HepG2 (cell line): ENCODE data around the gene CCL23. TPM values are rescaled to one million over a fixed set of nuclear protein-coding genes. Genes with fewer than 3 reads are reported as not detected.

Experiments
- PHF5A ChIP-seq: IDR thresholded peaks from one replicate; pipeline ENCODE4 v1.6.1; 2018; ENCODE audit warnings: low read depth, missing genetic modification reagents; ENCODE audit not compliant: unreplicated experiment
- POLR2AphosphoS5 ChIP-seq: IDR thresholded peaks from 2 replicates; pipeline ENCODE4 v1.6.1; 2012; ENCODE audit warnings: low read depth, low read length
- SMAD1 ChIP-seq: sonication (generic); formaldehyde crosslinking; IDR thresholded peaks from 2 replicates; pipeline ENCODE4 v1.4.0; 2020; ENCODE audit warnings: missing genetic modification reagents, low read depth, mild to moderate bottlenecking, borderline replicate concordance
- ZNF407 ChIP-seq: sonication (generic); formaldehyde crosslinking; IDR thresholded peaks from one replicate; pipeline ENCODE4 v1.5.1; 2020; ENCODE audit warnings: mild to moderate bottlenecking, missing genetic modification reagents; ENCODE audit errors: not compliant biosample characterization
- polyA plus RNA-seq, 8 experiments: library from polyadenylated mRNA; depleted of rRNA in 3 of 8; stranded (reverse) in 7 of 8; unstranded in 1 of 8; fragments of >200 nt; fragmentation: Illumina TruSeq in 4 of 8; extraction: Trizol in 4 of 8; gene quantifications; 2 replicates each; pipeline versions ENCODE4 v1.2.1 to v1.2.3, GENCODE V29; 2011 to 2016; ENCODE audit warnings: low read depth in 4 of 8, missing spikeins in 1 of 8, mixed read lengths in 1 of 8; ENCODE audit not compliant: insufficient read depth in 1 of 8
- total RNA-seq, 5 experiments: library from RNA; depleted of rRNA; stranded (reverse); fragments of >200 nt; fragmentation: Illumina TruSeq; extraction: Trizol; gene quantifications; 2 replicates each; pipeline ENCODE4 v1.2.3, GENCODE V29; 2016; ENCODE audit warnings: low read depth in 1 of 5
- TF ChIP-seq, protein P1 (sequence below): sonication (generic); formaldehyde crosslinking; IDR thresholded peaks from 2 replicates; pipeline ENCODE4 v1.5.0; 2020; ENCODE audit warnings: mild to moderate bottlenecking, missing genetic modification reagents, borderline replicate concordance
- TF ChIP-seq, protein P2 (sequence below): sonication (generic); formaldehyde crosslinking; IDR thresholded peaks from 2 replicates; pipeline ENCODE4 v1.5.0; 2020; ENCODE audit warnings: missing genetic modification reagents
- TF ChIP-seq, protein P3 (sequence below): sonication (generic); formaldehyde crosslinking; IDR thresholded peaks from 2 replicates; pipeline ENCODE4 v1.4.0; 2020; ENCODE audit warnings: low read depth, missing genetic modification reagents
- TF ChIP-seq, protein P4 (sequence below): IDR thresholded peaks from 2 replicates; pipeline ENCODE4 v1.6.1; 2012; ENCODE audit warnings: low read depth, low read length, improper control_type of control experiment

The CCL23 gene
- total and polyA plus RNA-seq, 2 of the 13 experiments (the other 11 are each of a cell fraction or from before 2014, with no cell fraction given), result not detected

GRCh38 chr17:36000732-36001109 lies 17.1 kb downstream of the CCL23 start (continued):
- TF ChIP-seq, protein P1, sequence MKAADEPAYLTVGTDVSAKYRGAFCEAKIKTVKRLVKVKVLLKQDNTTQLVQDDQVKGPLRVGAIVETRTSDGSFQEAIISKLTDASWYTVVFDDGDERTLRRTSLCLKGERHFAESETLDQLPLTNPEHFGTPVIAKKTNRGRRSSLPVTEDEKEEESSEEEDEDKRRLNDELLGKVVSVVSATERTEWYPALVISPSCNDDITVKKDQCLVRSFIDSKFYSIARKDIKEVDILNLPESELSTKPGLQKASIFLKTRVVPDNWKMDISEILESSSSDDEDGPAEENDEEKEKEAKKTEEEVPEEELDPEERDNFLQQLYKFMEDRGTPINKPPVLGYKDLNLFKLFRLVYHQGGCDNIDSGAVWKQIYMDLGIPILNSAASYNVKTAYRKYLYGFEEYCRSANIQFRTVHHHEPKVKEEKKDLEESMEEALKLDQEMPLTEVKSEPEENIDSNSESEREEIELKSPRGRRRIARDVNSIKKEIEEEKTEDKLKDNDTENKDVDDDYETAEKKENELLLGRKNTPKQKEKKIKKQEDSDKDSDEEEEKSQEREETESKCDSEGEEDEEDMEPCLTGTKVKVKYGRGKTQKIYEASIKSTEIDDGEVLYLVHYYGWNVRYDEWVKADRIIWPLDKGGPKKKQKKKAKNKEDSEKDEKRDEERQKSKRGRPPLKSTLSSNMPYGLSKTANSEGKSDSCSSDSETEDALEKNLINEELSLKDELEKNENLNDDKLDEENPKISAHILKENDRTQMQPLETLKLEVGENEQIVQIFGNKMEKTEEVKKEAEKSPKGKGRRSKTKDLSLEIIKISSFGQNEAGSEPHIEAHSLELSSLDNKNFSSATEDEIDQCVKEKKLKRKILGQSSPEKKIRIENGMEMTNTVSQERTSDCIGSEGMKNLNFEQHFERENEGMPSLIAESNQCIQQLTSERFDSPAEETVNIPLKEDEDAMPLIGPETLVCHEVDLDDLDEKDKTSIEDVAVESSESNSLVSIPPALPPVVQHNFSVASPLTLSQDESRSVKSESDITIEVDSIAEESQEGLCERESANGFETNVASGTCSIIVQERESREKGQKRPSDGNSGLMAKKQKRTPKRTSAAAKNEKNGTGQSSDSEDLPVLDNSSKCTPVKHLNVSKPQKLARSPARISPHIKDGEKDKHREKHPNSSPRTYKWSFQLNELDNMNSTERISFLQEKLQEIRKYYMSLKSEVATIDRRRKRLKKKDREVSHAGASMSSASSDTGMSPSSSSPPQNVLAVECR, result peak; percentile 34; the same call in 1 of the 2 replicates
- TF ChIP-seq, protein P2, sequence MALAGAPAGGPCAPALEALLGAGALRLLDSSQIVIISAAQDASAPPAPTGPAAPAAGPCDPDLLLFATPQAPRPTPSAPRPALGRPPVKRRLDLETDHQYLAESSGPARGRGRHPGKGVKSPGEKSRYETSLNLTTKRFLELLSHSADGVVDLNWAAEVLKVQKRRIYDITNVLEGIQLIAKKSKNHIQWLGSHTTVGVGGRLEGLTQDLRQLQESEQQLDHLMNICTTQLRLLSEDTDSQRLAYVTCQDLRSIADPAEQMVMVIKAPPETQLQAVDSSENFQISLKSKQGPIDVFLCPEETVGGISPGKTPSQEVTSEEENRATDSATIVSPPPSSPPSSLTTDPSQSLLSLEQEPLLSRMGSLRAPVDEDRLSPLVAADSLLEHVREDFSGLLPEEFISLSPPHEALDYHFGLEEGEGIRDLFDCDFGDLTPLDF (CRISPR knock-in tag), result no peak
- TF ChIP-seq, protein P3, sequence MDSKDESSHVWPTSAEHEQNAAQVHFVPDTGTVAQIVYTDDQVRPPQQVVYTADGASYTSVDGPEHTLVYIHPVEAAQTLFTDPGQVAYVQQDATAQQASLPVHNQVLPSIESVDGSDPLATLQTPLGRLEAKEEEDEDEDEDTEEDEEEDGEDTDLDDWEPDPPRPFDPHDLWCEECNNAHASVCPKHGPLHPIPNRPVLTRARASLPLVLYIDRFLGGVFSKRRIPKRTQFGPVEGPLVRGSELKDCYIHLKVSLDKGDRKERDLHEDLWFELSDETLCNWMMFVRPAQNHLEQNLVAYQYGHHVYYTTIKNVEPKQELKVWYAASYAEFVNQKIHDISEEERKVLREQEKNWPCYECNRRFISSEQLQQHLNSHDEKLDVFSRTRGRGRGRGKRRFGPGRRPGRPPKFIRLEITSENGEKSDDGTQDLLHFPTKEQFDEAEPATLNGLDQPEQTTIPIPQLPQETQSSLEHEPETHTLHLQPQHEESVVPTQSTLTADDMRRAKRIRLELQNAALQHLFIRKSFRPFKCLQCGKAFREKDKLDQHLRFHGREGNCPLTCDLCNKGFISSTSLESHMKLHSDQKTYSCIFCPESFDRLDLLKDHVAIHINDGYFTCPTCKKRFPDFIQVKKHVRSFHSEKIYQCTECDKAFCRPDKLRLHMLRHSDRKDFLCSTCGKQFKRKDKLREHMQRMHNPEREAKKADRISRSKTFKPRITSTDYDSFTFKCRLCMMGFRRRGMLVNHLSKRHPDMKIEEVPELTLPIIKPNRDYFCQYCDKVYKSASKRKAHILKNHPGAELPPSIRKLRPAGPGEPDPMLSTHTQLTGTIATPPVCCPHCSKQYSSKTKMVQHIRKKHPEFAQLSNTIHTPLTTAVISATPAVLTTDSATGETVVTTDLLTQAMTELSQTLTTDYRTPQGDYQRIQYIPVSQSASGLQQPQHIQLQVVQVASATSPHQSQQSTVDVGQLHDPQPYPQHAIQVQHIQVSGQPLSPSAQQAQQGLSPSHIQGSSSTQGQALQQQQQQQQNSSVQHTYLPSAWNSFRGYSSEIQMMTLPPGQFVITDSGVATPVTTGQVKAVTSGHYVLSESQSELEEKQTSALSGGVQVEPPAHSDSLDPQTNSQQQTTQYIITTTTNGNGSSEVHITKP (CRISPR knock-in tag), result no peak
- TF ChIP-seq ZNF407, result no peak
- peak; percentile 2; the same call in 1 of the 2 replicates for TF ChIP-seq POLR2AphosphoS5
- no peak for TF ChIP-seq PHF5A
- TF ChIP-seq, protein P4, sequence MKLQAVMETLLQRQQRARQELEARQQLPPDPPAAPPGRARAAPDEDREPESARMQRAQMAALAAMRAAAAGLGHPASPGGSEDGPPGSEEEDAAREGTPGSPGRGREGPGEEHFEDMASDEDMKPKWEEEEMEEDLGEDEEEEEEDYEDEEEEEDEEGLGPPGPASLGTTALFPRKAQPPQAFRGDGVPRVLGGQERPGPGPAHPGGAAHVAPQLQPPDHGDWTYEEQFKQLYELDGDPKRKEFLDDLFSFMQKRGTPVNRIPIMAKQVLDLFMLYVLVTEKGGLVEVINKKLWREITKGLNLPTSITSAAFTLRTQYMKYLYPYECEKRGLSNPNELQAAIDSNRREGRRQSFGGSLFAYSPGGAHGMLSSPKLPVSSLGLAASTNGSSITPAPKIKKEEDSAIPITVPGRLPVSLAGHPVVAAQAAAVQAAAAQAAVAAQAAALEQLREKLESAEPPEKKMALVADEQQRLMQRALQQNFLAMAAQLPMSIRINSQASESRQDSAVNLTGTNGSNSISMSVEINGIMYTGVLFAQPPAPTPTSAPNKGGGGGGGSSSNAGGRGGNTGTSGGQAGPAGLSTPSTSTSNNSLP, result no peak
- no peak for TF ChIP-seq SMAD1 (CRISPR knock-in tag)
